SK-MEL-5 (cell line): Measurements from ENCODE around the gene CA9. TPM values are rescaled to one million over a fixed set of nuclear protein-coding genes. Genes with fewer than 3 reads are reported as not detected.
"Not testable (repeated sequence)": the region's sequence is repeated elsewhere in the genome, so short reads cannot be mapped to it uniquely, and the experiment has no call there.

Source experiments
- DNase-seq: peaks from one replicate; pipeline ENCODE4 v3.0.0-alpha.2; 2016; ENCODE audit warnings: low read depth, low spot score
- in situ Hi-C: cut with HindIII; loops from 2 replicates; pipeline ENCODE4 v1.10.0; 2016; ENCODE audit warnings: low sequenced_read_pairs, high pct_unique_total_duplicates, low pct_unique_long_range_greater_than_20kb
- polyA plus RNA-seq, 2 experiments: library from polyadenylated mRNA; depleted of rRNA; stranded (reverse); fragments of >200 nt; gene quantifications; 2 replicates each; pipeline ENCODE4 v1.2.3, GENCODE V29; 2015
- total RNA-seq: library from RNA; depleted of rRNA; stranded (reverse); fragments of >200 nt; shearing (Covaris generic); gene quantifications from 2 replicates; pipeline ENCODE4 v1.2.3, GENCODE V29; 2014; rRNA removed

The CA9 gene
- 0.29 TPM in 1 of 2 replicates, not detected in the other for total RNA-seq
- polyA plus RNA-seq (2015; cell fraction: cytosol; rRNA removed) = 0.18 and 0.19 TPM in 2 replicates
- not detected in 2 replicates for polyA plus RNA-seq (2015; cell fraction: nucleus; rRNA removed)

DNA sequence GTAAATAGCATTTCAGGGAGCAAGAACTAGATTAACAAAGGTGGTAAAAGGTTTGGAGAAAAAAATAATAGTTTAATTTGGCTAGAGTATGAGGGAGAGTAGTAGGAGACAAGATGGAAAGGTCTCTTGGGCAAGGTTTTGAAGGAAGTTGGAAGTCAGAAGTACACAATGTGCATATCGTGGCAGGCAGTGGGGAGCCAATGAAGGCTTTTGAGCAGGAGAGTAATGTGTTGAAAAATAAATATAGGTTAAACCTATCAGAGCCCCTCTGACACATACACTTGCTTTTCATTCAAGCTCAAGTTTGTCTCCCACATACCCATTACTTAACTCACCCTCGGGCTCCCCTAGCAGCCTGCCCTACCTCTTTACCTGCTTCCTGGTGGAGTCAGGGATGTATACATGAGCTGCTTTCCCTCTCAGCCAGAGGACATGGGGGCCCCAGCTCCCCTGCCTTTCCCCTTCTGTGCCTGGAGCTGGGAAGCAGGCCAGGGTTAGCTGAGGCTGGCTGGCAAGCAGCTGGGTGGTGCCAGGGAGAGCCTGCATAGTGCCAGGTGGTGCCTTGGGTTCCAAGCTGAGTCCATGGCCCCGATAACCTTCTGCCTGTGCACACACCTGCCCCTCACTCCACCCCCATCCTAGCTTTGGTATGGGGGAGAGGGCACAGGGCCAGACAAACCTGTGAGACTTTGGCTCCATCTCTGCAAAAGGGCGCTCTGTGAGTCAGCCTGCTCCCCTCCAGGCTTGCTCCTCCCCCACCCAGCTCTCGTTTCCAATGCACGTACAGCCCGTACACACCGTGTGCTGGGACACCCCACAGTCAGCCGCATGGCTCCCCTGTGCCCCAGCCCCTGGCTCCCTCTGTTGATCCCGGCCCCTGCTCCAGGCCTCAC lies at the start of gene CA9:
Gene CA9 (plus strand): TSS at position 797 of the 893 bp plus-strand sequence. CDS start 32 bp downstream, at position 829.
- in situ Hi-C loops = no loop called here

DNA sequence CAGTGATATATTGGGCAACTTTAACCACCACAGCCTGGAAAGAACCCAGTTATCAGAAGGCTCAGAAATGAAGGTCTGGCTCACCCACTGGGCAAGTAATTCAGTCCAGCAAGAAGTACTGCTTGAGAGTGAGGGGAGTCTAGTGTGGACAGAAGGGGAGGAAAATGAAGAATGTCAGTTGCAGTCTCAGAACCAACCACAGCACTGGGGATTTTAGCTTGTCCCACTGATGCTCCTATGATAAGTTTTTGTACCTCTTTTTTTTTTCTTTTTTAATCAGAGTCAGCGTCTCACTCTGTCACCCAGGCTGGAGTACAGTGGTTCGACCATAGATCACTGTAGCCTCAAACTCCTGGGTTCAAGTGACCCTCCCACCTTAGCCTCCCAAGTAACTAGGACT lies 46.2 kb upstream of the CA9 start:
- no peak for DNase-seq
- in situ Hi-C loops = no loop called here

More for the DNA sequence above, at the start of gene CA9:
- DNase-seq = no peak

DNA sequence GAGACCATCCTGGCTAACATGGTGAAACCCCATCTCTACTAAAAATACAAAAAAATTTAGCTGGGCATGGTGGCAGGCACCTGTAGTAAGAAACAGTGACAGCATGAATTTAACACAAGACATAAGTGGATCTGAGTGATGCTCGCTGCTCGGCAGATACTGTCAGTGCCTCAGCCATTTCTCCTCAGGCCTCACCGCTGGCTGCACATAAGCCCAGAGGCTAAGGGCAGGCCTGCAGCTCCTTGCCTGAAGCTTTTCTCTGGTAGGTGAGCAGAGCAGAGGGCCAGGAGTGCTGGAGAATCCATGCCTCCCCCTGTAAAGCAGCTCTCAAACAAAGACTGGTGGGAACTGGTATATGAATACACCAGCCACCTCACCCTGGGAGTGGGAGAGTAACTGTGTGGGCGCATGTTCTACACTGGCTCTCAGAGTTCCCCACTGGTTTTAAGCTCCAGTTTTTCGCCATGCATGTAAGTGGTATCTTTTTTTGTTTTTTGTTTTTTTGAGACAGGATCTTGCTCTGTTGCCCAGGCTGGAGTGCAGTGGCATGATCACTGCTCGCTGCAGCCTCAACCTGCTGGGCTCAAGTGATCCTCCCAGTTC lies 45.2 kb upstream of the CA9 start:
- in situ Hi-C loops = no loop called here
- DNase-seq = no peak

DNA sequence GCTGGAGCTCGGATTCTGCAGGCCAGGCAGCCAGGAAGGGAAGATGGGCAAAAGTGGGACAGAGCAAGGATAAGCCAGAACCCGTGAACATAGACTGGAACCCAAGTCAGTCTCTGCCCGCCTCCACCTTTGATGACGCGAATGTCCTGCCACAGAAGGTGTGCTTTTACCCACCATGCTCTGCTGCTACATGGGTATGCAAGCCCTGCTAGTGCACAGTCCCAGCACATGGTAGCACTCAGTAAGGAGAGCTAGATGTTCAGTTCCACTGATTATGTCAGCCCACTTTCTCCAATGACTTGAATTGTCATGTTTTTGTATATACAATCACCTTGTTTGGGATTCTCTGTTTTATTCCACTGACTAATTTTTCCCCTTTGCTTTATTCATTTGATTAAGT lies 44.1 kb upstream of the CA9 start:
- no peak for DNase-seq
- in situ Hi-C loops = no loop called here

DNA sequence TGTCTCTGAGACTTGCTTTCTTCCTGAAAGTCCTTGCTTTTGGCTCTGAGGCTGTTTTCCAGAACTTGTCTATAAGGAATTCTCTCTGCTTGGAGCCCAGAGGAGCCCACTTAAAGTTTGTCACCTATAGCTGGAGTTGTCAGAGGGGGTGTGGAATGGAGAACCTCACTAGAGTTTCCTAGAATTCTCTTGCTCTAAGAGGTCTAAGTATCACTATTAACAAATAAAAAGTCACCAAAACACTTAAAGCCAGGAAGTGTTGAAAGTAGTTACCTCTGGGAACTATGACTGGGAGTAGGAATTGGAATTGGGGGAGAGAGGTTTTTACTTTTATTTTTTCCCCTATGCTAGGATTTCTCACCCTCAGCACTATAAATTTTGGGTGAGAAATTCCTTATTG lies 38.0 kb upstream of the CA9 start:
- in situ Hi-C loops = no loop called here
- DNase-seq = no peak

DNA sequence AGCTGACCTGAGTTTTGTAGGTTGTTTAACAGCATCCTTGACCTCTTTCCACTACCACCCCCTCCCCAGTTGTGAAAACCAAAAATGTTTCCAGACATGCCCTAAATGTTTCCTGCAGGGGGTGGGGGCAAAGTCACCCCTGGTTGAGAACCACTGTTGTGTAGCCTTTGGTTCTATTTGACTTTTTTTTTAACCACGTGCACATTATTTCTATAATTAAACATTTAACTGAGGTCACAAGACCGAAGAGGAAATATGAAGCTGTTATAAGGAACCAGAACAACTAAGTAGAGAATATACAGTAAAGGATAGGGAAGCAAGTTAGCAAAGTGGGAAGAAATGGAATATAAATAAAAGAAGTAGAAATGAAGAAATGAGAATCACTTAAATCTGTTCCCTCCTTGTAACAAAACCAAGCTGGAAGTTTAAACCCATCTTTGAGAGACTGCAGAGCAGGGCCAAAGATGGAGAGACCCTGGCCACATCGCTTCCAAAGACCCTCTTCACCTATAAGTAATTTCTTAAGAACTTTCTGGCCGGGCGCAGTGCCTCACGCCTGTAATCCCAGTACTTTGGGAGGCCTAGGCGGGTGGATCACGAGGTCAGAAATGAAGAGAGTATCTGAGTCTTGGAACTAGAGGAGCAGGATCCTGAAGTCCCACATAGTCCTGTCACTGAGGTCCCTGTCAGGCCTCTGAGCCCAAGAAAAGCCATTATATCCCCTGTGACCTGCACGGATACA lies 37.4 kb upstream of the CA9 start:
- in situ Hi-C loops = no loop called here

DNA sequence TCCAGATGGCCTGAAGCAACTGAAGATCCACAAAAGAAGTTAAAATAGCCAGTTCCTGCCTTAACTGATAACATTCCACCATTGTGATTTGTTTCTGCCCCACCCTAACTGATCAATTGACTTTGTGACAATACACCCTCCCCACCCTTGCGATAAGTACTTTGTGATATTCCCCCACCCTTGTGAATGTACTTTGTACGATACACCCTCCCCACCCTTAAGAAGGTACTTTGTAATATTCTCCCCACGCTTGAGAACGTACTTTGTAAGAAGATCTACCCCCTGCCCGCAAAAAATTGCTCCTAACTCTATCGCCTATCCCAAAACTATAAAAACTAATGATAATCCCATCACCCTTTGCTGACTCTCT lies 36.9 kb upstream of the CA9 start:
- DNase-seq, in situ Hi-C loops: not testable (repeated sequence)

More for the DNA sequence above, 37.4 kb upstream of the CA9 start:
- DNase-seq = no peak

DNA sequence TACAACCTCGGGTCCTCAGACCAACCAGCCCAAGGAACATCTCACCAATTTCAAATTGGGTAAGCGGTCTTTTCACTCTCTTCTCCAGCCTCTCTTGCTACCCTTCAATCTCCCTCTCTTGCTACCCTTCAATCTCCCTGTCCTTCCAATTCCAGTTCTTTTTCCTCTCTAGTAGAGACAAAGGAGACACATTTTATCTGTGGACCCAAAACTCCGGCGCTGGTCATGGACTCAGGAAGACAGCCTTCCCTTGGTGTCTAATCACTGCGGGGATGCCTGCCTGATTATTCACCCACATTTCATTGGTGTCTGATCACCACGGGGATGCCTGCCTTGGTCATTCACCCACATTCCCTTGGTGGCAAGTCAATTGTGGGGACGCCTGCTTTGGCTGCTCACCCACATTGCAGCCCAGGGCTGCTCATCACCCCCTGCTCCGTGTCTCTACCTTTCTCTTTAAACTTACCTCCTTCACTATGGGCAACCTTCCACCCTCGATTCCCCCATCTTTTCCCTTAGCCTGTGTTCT lies 36.2 kb upstream of the CA9 start:
- in situ Hi-C loops = not testable (repeated sequence)

DNA sequence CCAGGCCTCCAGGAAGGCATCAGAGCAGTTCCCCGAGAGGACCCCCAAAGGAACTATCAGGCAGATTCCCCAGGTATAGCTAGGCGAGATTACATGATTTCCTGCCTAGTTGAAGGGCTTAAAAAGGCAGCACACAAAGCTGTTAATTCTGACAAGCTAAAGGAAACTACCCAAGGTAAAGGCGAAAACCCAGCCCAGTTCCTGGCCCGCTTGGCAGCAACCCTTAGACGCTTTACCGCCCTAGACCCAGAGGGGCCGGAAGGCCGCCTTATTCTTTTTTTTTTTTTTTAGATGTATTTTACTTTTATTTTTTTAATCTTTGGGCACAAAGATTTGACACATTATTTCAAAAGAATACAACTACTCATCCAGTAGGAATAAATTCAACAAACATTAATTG lies 35.0 kb upstream of the CA9 start:
- DNase-seq, in situ Hi-C loops: not testable (repeated sequence)

More for the DNA sequence above, 36.2 kb upstream of the CA9 start:
- not testable (repeated sequence) for DNase-seq

DNA sequence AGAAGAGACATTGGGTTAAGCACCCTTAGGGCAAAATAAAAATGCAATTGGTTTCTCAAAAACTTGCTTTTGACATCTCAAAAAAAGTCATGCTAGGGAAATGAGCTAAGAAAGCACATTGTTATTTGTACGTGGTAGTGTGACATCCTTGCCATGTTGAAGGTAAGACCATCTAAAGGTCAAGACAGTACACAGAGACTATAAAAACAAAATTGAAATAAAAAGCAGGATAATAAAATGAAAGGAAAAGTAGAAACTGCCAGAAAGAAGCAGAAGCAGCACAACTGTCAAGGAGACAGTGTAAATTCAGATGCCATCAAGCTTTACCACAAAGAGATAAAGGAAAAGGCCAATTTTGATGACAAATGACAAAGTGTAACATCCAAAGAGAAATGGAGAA lies 34.5 kb upstream of the CA9 start:
- DNase-seq, in situ Hi-C loops: not testable (repeated sequence)

DNA sequence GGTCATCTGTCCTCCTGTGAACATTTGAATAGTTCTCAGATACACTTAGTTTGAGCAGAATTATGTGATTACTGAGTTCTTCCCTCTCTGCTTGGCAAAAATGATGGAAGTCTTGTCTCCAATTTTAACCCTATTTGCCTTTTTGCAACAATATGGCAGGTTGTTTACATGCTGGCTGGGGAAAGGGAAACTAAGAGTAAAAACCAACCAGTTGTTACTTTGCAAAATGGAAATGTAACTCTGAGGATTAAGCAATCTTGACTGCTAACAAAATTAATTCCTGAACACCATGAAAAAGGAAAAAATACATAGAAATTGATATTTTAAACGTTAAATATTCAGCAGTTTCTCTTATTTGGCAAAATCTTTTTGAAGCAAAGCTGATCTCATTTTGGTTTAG lies 34.1 kb upstream of the CA9 start:
- in situ Hi-C loops = no loop called here
- DNase-seq = no peak

DNA sequence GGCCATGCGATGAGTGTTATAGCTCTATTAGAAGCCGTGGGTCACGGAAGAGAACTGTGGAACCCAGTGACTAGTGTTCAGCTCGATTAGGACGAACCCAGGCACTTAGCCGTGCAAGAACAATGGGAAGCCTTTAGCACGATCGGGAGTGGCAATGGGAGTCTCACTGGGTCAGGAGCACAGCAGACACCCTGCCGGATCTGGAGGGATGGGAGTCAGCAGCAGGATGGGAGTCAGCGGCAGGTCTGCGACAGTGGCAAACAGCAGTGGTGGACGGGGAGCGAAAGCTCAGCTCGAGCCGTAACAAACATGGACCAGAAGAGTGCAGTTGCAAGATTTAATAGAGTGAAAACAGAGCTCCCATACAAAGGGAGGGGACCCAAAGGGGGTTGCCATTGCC lies 33.3 kb upstream of the CA9 start:
- DNase-seq, in situ Hi-C loops: not testable (repeated sequence)

DNA sequence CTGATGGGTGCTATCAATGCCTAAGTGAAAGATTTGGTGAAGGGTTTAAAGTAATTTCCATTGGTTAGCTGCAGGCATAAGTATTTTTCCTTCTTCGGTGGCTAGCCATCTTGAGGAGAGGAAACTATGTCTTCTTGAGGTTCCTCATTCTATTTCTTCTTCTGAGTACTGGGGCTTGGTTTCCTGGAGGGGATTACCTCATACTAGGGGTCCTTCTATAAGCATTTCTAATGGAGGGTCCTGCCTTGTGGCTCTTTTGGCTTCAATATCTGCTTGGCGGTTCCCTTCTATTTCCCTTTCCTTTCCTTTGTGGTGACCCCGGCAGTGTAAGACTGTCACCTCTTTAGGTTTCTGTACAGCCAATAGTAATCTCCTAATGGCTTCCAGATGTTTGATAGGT lies 32.2 kb upstream of the CA9 start:
- DNase-seq, in situ Hi-C loops: not testable (repeated sequence)

DNA sequence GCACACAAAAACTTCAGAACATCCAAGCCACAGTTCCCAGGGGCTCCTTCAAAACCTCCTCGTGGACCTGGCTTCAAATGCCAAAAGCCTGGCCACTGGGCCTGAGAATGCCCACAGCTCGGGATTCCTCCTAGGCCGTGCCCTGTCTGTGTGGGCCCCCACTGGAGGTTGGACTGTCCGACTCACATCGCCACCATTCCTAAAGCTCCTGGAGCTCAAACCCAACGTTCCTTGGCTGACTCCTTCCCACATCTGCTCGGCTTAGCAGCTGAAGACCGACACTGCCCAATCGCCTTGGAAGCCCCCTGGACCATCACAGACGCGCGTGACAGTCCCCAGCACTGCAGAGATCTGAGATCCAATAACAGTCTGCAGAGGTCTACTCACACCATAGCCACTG lies 30.7 kb upstream of the CA9 start:
- no peak for DNase-seq
- in situ Hi-C loops = no loop called here

DNA sequence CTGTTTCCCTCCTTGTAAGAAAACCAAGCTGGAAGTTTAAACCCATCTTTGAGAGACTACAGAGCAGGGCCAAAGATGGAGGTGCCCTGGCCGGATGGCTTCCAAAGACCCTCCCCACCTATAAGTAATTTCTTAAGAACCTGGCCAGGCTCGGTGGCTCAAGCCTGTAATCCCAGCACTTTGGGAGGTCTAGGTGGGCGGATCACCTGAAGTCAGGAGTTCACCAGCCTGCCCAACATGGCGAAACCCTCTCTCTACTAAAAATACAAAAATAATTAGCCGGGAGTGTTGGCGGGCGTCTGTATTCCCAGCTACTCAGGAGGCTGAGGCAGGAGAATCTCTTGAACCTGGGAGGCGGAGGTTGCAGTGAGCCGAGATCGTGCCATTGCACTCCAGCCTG lies 28.0 kb upstream of the CA9 start:
- DNase-seq, in situ Hi-C loops: not testable (repeated sequence)

DNA sequence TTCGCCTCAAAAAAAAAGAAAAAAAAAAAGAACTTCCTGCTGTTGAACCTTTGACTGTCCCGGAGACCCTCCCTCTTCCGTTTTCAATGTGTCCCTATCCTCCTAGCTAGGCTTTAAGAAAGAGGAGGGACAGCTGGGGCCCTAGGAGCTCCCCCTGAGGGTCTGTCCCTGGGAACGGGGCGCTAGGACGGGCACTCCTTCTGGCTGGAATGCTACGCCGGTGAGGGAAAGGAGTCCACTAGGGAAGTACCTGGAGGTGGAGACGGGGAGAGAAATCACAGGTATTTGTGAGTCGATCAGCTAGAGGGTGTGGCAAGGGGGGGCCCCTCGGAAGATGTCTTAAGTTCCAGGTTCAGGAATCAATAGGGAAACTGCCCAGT lies 27.6 kb upstream of the CA9 start:
- DNase-seq = no peak
- in situ Hi-C loops = no loop called here

DNA sequence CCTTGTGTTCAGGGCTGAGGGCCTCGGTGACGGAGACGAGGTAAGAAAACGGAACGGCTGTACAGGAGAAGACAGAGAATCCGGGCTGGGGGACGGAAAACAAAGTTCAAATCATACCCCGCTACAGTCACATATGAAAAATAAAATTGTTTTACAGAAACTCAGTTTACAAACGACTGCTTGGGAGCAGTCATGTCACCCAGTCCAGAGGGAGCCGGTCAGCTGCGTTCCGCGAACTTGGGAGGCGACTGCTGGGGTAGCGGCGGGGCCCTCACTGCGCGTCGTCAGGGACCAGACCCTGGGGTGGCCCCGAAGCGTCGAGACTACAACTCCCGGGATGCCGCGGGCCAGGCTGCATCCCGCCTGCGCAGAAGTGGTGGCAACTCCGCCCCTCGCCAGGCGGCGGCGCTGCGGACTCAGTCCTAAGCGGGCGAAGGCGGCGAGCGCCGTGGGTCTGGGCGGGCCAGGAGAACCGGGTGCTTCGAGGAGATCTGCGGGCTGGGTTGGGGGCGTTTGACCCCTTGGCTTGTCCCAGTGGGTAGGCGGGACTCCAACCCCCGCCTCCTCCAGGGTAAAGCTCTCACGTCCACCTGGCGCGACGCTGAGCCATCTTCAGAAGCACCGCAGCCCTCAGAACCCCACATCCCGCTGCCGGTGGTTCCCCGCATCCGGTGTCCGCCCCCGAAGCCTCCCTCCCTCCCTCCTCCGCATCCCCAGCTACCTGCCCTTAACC lies 27.0 kb upstream of the CA9 start:
- in situ Hi-C loops = no loop called here
- DNase-seq = peak; percentile 80
